Measurements from ENCODE around the gene ORM2. TPM values are rescaled to one million over a fixed set of nuclear protein-coding genes. Genes with fewer than 3 reads are reported as not detected.

The ORM2 gene
- total and polyA plus RNA-seq, 2 of the 13 experiments (the other 11 are each of a cell fraction or from before 2014, with no cell fraction given), result 565 to 824 TPM

DNA sequence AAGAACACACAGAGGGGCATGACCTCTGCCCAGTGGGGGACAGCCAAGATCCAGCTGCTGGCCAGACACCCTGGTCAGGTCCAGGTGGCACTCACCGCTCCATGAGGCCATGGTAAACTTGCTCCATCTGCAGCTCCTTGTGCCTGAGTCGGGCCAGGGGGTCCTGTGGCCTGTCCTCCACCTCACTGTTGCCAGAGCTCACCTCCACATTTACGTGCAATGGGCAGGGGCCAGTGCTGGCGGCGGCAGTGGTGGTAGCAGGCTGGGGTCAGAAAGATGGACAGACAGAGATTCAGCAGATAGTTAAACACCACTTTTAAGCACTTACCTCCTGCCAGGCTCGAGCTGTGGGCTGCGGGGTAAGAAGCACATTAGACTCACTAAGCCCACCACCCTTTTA lies 30.1 kb downstream of the ORM2 start:
- in situ Hi-C loops (cut with HindIII; ENCODE audit: extremely low pct_ligation_motif_present, low pct_unique_long_range_greater_than_20kb) (no loop called here), intact Hi-C loops (cut with micrococcal nuclease; ENCODE audit: unreplicated experiment) (no loop called here)
- no peak for DNase-seq (ENCODE audit: low spot score)
- TF ChIP-seq SPEN (CRISPR knock-in tag; IDR thresholded peaks at IDR 0.05; ENCODE audit: low read depth), result no peak
- no peak for TF ChIP-seq SALL2 (CRISPR knock-in tag; IDR thresholded peaks at IDR 0.05)
- TF ChIP-seq FOSL1 (CRISPR knock-in tag; IDR thresholded peaks at IDR 0.05; ENCODE audit: borderline replicate concordance), result no peak
- TF ChIP-seq POLR2AphosphoS5 (IDR thresholded peaks at IDR 0.05; ENCODE audit: low read depth, low read length), result no peak
- no peak for TF ChIP-seq IKZF4 (CRISPR knock-in tag; IDR thresholded peaks at IDR 0.05; ENCODE audit: borderline replicate concordance, low read depth, not compliant biosample characterization)
- 97% methylated on average over 6 of the region's 7 CpGs for WGBS (ENCODE audit: low lambda C conversion rate)
- no peak overlapping the region for H3K27ac ChIP-seq (ENCODE audit: extremely low read length, insufficient read depth, low read length)
- H2AFZ ChIP-seq (ENCODE audit: low read length), result no peak overlapping the region
- no TSS peak for BruUV-seq (replicated peaks)
- peaks cover 0 to 44% of the 10 kb centered on the region in 2 experiments; a peak in 3 of 5 replicates for H3K36me3 ChIP-seq (replicated peaks in 1 of 2; ENCODE audit: control insufficient read depth in 1 of 2, insufficient read depth in 2 of 2, low read length in 2 of 2)
- H3K9ac ChIP-seq (ENCODE audit: insufficient read depth, low read depth, low read length), result no peak overlapping the region
- no peak for ATAC-seq
- FAIRE-seq, result no peak
- H3K4me1 ChIP-seq (ENCODE audit: insufficient read depth, low read length), result peaks cover 10% of the 10 kb centered on the region
- POLR2A ChIA-PET, result no interaction called here
- no peak overlapping the region for H3K4me2 ChIP-seq (ENCODE audit: low read depth, low read length)
- no peaks in the 10 kb centered on the region for H3K9me3 ChIP-seq (ENCODE audit: low read length)
- CTCF ChIA-PET (ENCODE audit: low intra/inter-chr PET ratio, low total read pairs), result no interaction called here
- H3K79me2 ChIP-seq (ENCODE audit: insufficient read depth, low read length), result no peaks in the 10 kb centered on the region
- no peak overlapping the region for H3K4me3 ChIP-seq (replicated peaks in 1 of 3; ENCODE audit: insufficient read depth in 1 of 3, low read depth in 2 of 3, low read length in 3 of 3)
- H3K27me3 ChIP-seq (ENCODE audit: control insufficient read depth in 1 of 2, insufficient read depth in 2 of 2, low read length in 2 of 2), result no peaks in the 10 kb centered on the region
- H4K20me1 ChIP-seq (ENCODE audit: insufficient read depth, low read length), result no peaks in the 10 kb centered on the region

DNA sequence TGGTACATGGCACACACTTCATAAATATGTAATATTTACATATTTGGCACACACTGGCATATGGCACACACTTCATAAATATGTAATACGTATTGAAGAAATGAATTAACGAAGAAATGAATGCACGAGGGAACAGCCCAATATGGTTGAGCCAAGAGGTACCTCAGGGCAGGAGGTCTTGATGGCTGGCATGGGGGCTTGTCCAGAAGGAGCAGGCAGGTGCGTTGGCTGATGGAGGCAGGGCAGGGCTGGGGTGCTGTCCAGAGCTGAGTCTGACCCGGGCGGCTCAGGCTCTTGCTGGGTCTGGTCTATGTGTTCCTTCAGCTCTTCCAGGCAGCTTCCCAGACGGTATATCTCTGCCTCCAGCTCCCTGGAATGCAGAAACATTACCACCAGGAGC lies 31.9 kb downstream of the ORM2 start:
- in situ Hi-C loops (cut with HindIII; ENCODE audit: extremely low pct_ligation_motif_present, low pct_unique_long_range_greater_than_20kb) (no loop called here), intact Hi-C loops (cut with micrococcal nuclease; ENCODE audit: unreplicated experiment) (no loop called here)
- Histone ChIP-seq H4K20me1 (ENCODE audit: insufficient read depth, low read length) (no peaks in the 10 kb centered on the region), H3K9ac (ENCODE audit: insufficient read depth, low read depth, low read length) (no peak overlapping the region), H3K27me3 (ENCODE audit: control insufficient read depth in 1 of 2, insufficient read depth in 2 of 2, low read length in 2 of 2) (no peaks in the 10 kb centered on the region), H3K36me3 (replicated peaks in 1 of 2; ENCODE audit: control insufficient read depth in 1 of 2, insufficient read depth in 2 of 2, low read length in 2 of 2) (peaks cover 0 to 37% of the 10 kb centered on the region in 2 experiments; a peak in 3 of 5 replicates), H3K79me2 (ENCODE audit: insufficient read depth, low read length) (no peaks in the 10 kb centered on the region), H3K4me2 (ENCODE audit: low read depth, low read length) (no peak overlapping the region), H3K9me3 (ENCODE audit: low read length) (no peaks in the 10 kb centered on the region), H3K27ac (ENCODE audit: extremely low read length, insufficient read depth, low read length) (no peak overlapping the region), H3K4me1 (ENCODE audit: insufficient read depth, low read length) (peaks cover 14% of the 10 kb centered on the region), H2AFZ (ENCODE audit: low read length) (no peak overlapping the region), H3K4me3 (replicated peaks in 1 of 3; ENCODE audit: insufficient read depth in 1 of 3, low read depth in 2 of 3, low read length in 3 of 3) (no peak overlapping the region)
- CTCF ChIA-PET (ENCODE audit: low intra/inter-chr PET ratio, low total read pairs), result no interaction called here
- ATAC-seq, result no peak
- no peak for TF ChIP-seq MYNN (CRISPR knock-in tag; IDR thresholded peaks at IDR 0.05; ENCODE audit: low read depth)
- TF ChIP-seq HHEX (CRISPR knock-in tag; IDR thresholded peaks at IDR 0.05), result no peak
- TF ChIP-seq ZNF468 (CRISPR knock-in tag; IDR thresholded peaks at IDR 0.05), result no peak
- no peak for TF ChIP-seq ZNF564 (CRISPR knock-in tag; IDR thresholded peaks at IDR 0.05)
- TF ChIP-seq MAZ (IDR thresholded peaks at IDR 0.05; ENCODE audit: borderline replicate concordance, low read depth, low read length), result no peak
- no peak for TF ChIP-seq MAZ (CRISPR knock-in tag; IDR thresholded peaks at IDR 0.05; ENCODE audit: low read depth)
- no peak for TF ChIP-seq NFIB (CRISPR knock-in tag; IDR thresholded peaks at IDR 0.05; ENCODE audit: borderline replicate concordance)
- TF ChIP-seq ZNF343 (CRISPR knock-in tag; IDR thresholded peaks at IDR 0.05), result no peak
- no peak for TF ChIP-seq ZNF761 (CRISPR knock-in tag; conservative IDR thresholded peaks at IDR 0.05)
- no peak for FAIRE-seq
- WGBS (ENCODE audit: low lambda C conversion rate), result 93% methylated on average over 4 of the region's 7 CpGs
- no peak for DNase-seq (ENCODE audit: low spot score)
- no TSS peak for BruUV-seq (replicated peaks)
- POLR2A ChIA-PET, result no interaction called here

All from HepG2 (cell line).